Activated CD8-positive, alpha-beta T cell treated with anti-CD3 and anti-CD28 coated beads for 36 hours (primary cell): Measurements from ENCODE around the gene PITPNC1. TPM values are rescaled to one million over a fixed set of nuclear protein-coding genes. Genes with fewer than 3 reads are reported as not detected.

Experiments
- ATAC-seq: fragments of 200-7000 bp; cut with Tn5 transposase; one replicate; pipeline ENCODE4 v1.10.0; 2021; ENCODE audit warnings: mild to moderate bottlenecking, moderate library complexity
- CTCF ChIA-PET: fragments of 350-600 bp; sonication (Branson Sonifier 250); formaldehyde crosslinking; loops from one replicate; lab custom pipeline; 2021; ENCODE audit warnings: antibody characterized with exemption; lab: Charles Lee
- POLR2A ChIA-PET: fragments of 350-600 bp; sonication (Branson Sonifier 250); formaldehyde crosslinking; loops from one replicate; lab custom pipeline; 2021; ENCODE audit warnings: antibody characterized with exemption; lab: Charles Lee
- DNase-seq: peaks from one replicate; pipeline ENCODE4 v3.0.0-alpha.2; 2020
- H3K27ac Mint-ChIP-seq: one replicate; pipeline ENCODE4 v1.8.0; 2021; ENCODE audit warnings: mild to moderate bottlenecking, mixed read lengths
- H3K27me3 Mint-ChIP-seq: one replicate; pipeline ENCODE4 v1.8.0; 2021; ENCODE audit warnings: mixed read lengths
- H3K36me3 Mint-ChIP-seq: one replicate; pipeline ENCODE4 v1.8.0; 2021; ENCODE audit warnings: low read depth, mixed read lengths
- H3K4me1 Mint-ChIP-seq: one replicate; pipeline ENCODE4 v1.8.0; 2021; ENCODE audit warnings: low read depth, mixed read lengths
- H3K4me3 Mint-ChIP-seq: one replicate; pipeline ENCODE4 v1.8.0; 2021; ENCODE audit warnings: mild to moderate bottlenecking, moderate library complexity, mixed read lengths
- H3K9me3 Mint-ChIP-seq: one replicate; pipeline ENCODE4 v1.8.0; 2021; ENCODE audit warnings: mixed read lengths
- intact Hi-C: fragments of 100-400 bp; cut with micrococcal nuclease; formaldehyde crosslinking; loops from one replicate; pipeline ENCODE4 v1.10.0; 2022
- total RNA-seq, 2 experiments: library from RNA; stranded (reverse); gene quantifications; one replicate each; pipeline ENCODE4 v1.2.3, GENCODE V29; 2021
- TF ChIP-seq, protein P1 (sequence below): fragments of 200-600 bp; IDR thresholded peaks from one replicate; pipeline ENCODE4 v1.8.0; 2022; ENCODE audit warnings: antibody characterized with exemption, mild to moderate bottlenecking

Gene PITPNC1
- total RNA-seq, 2 experiments from 2014 or later, result 51.8 to 56.3 TPM

- H3K36me3 Mint-ChIP-seq, result peaks cover 15% of the 10 kb centered on the region
- H3K4me3 Mint-ChIP-seq, result no peak overlapping the region
- TF ChIP-seq, protein P1, sequence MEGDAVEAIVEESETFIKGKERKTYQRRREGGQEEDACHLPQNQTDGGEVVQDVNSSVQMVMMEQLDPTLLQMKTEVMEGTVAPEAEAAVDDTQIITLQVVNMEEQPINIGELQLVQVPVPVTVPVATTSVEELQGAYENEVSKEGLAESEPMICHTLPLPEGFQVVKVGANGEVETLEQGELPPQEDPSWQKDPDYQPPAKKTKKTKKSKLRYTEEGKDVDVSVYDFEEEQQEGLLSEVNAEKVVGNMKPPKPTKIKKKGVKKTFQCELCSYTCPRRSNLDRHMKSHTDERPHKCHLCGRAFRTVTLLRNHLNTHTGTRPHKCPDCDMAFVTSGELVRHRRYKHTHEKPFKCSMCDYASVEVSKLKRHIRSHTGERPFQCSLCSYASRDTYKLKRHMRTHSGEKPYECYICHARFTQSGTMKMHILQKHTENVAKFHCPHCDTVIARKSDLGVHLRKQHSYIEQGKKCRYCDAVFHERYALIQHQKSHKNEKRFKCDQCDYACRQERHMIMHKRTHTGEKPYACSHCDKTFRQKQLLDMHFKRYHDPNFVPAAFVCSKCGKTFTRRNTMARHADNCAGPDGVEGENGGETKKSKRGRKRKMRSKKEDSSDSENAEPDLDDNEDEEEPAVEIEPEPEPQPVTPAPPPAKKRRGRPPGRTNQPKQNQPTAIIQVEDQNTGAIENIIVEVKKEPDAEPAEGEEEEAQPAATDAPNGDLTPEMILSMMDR, result no peak
- POLR2A ChIA-PET, result no interaction called here
- CTCF ChIA-PET, result interaction anchor here (1.2 to 1.6 kb wide), 3 partner anchors 11 to 263 kb away, joined by 3 read pairs; no protein-coding TSS in a partner anchor
- H3K27me3 Mint-ChIP-seq, result no peaks in the 10 kb centered on the region
- DNase-seq, result no peak
- ATAC-seq, result no peak
- intact Hi-C loops, result no loop called here
- H3K4me1 Mint-ChIP-seq, result peaks cover 3% of the 10 kb centered on the region
- no peaks in the 10 kb centered on the region for H3K9me3 Mint-ChIP-seq
- no peak overlapping the region for H3K27ac Mint-ChIP-seq
Observed at GRCh38 chr17:67637901-67638641, 261.0 kb downstream of the PITPNC1 start.

- H3K4me3 Mint-ChIP-seq, result no peak overlapping the region
- no peaks in the 10 kb centered on the region for H3K9me3 Mint-ChIP-seq
- DNase-seq (no peak), ATAC-seq (no peak)
- intact Hi-C loops, result no loop called here
- H3K4me1 Mint-ChIP-seq, result peaks cover 3% of the 10 kb centered on the region
- TF ChIP-seq, protein P1, result no peak
- POLR2A ChIA-PET, result interaction anchor here (1.1 kb wide), 1 partner anchor 9 kb away, joined by 4 read pairs; no protein-coding TSS in a partner anchor
- CTCF ChIA-PET, result interaction anchor here (1.2 kb wide), 1 partner anchor 264 kb away, joined by 3 read pairs; no protein-coding TSS in a partner anchor
- no peaks in the 10 kb centered on the region for H3K27me3 Mint-ChIP-seq
- H3K27ac Mint-ChIP-seq, result peak overlapping the region; percentile 10
- peaks cover 15% of the 10 kb centered on the region for H3K36me3 Mint-ChIP-seq
Observed at GRCh38 chr17:67638871-67639270, 261.8 kb downstream of the PITPNC1 start.

DNA sequence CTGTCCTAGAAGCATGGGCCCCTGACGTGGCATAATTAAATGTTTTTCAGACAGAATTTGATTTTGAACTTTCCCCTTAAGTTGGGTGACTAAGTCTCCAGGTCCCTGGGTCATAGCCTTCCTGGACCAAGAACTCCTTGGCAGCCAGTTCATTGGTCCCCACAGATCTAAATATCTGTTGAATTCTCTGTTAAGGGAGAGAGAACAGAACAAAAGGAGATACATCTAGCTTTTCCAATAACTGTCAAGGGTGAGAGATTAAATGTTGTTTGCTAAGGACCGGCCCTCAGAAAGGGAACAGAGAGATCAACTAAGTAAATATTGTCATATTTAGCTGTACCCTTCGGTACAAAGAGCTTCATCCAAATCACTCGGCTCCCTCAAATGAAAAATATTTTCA lies 262.5 kb downstream of the PITPNC1 start:
- ChIA-PET CTCF (interaction anchor here (1.2 kb wide), 1 partner anchor 265 kb away, joined by 3 read pairs; no protein-coding TSS in a partner anchor), POLR2A (interaction anchor here (1.1 kb wide), 1 partner anchor 8 kb away, joined by 4 read pairs; no protein-coding TSS in a partner anchor)
- DNase-seq, result no peak
- Mint-ChIP-seq H3K27me3 (no peaks in the 10 kb centered on the region), H3K9me3 (no peaks in the 10 kb centered on the region), H3K36me3 (peaks cover 9% of the 10 kb centered on the region), H3K4me3 (no peak overlapping the region), H3K27ac (no peak overlapping the region), H3K4me1 (peaks cover 3% of the 10 kb centered on the region)
- no peak for ATAC-seq
- intact Hi-C loops, result no loop called here
- TF ChIP-seq, protein P1, result no peak

DNA sequence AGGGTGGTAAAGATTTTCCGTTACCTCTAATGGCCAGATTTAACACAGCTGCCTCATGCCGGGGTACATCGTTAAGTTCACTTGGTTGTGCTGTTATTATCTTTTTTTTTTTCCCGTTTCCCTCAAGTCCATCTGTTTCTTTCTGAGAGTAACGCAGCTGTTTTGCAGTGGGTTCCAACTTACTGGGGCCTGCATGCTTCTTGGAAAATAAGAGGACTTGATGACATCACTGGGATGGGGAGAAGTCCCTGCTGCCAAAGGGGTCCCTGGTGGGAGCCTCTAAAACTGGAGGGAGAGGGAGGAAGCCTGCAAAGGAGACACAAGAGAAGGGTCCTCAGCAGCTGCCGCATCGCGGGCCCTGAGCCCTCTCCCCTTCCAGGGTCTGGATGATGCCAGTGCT lies 262.9 kb downstream of the PITPNC1 start:
- peaks cover 3% of the 10 kb centered on the region for H3K4me1 Mint-ChIP-seq
- intact Hi-C loops, result no loop called here

More for the DNA sequence above, 262.9 kb downstream of the PITPNC1 start:
- H3K27me3 Mint-ChIP-seq, result no peaks in the 10 kb centered on the region
- TF ChIP-seq, protein P1, result no peak
- H3K36me3 Mint-ChIP-seq, result peaks cover 11% of the 10 kb centered on the region
- H3K27ac Mint-ChIP-seq, result no peak overlapping the region
- H3K9me3 Mint-ChIP-seq, result no peaks in the 10 kb centered on the region
- no peak for ATAC-seq
- CTCF ChIA-PET, result no interaction called here
- no peak for DNase-seq
- POLR2A ChIA-PET, result no interaction called here
- no peak overlapping the region for H3K4me3 Mint-ChIP-seq
